Stimulated activated CD4-positive, alpha-beta T cell treated with anti-CD3 and anti-CD28 coated beads, Interleukin-4, amount 100 ng/mL, for 24 hours (primary cell): ENCODE measurements around the gene TMEM19.

Experiments used
- DNase-seq: peaks from one replicate; pipeline ENCODE4 v3.0.0-alpha.2; 2020

Gene TMEM19

GRCh38 chr12:71685914-71686657 is at the start of gene TMEM19:
Gene TMEM19 (plus strand): TSS chr12:71686082. CDS start chr12:71686681, 599 bp downstream.
- peak; percentile 79 for DNase-seq

DNA sequence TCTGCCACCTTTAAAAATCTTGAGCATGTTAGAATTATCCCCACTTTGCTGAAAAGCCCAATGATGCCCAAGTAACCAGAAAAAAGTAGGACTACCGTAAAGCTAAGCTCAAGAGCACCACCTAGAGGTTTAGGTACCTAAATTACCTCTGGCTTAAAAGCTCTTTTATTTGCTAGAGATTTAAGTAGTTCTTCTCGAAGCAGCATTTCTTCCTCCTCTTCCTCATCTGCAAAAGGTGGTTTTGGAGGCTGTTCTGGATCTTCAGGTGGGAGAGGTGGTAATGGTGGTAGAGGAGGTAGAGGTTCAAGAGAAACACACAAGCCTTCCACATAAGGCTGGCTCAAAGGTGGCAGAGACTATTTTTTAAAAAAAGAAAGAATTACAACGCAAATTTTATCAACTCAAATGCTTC is 49.2 kb upstream of the TMEM19 start:
- DNase-seq = no peak

- DNase-seq = no peak
These were observed 47.4 kb upstream of the TMEM19 start for GRCh38 chr12:71638499-71638898.

DNA sequence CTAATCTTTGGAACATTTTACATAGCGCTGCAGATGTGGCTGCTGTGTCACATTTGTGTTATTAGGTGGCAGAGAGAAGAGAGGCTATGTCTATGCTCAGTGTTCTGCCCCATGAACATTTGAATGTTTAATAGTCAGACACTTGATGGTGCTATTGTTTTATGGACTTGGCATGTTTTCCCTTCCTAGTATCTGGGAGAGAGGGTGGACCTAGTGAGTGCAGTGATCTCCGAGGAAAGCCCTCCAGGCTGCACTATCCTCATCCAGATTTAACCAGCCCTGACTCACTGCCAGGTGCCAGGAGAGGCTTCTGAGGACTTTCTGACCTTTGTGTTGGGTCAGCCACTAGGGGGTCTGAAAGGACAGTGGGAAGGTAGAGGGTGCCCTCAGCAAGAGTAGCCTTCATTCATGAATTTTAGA is 46.5 kb upstream of the TMEM19 start:
- no peak for DNase-seq

- no peak for DNase-seq
These were observed 45.6 kb upstream of the TMEM19 start for GRCh38 chr12:71640316-71640715.

- DNase-seq = no peak
These were observed 44.5 kb upstream of the TMEM19 start for GRCh38 chr12:71641390-71641789.

GRCh38 chr12:71642264-71642663 is 43.6 kb upstream of the TMEM19 start:
- no peak for DNase-seq

DNA sequence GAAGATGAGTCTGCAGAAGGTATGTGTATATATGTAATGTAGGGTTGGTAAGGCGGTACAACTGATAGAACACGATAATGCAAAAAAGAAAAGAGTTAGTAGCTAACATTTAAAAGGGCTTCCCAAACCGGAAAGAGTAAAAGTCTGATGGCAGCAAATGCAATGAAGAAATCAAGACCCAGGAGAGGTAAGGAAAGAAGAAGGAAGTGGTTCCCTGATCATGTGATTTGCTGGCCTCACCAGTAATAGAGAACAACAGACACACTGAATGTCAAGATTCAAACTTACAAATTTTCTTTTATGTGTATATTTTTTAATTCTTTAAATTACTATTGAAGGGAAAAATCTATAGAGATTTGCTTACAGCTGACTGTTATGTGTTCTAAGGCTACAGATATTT is 40.6 kb upstream of the TMEM19 start:
- DNase-seq = no peak

GRCh38 chr12:71646512-71646911 is 39.4 kb upstream of the TMEM19 start:
- no peak for DNase-seq

DNA sequence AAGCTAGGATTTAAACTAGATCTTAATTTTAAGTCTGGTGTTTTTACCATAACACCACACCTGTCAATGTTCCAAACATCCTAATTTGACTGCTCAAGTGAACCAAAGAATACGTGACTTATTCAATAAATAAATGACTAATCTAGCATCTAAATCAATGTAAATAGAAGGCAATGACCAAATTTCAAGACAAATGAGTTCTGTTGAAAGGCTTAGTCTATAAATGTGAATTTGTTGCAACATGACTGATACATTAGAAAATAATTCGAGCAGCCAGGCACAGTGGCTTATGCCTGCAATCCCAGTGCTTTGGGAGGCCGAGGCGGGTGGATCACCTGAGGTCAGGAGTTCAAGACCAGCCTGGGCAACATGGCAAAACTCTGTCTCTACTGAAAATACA is 37.3 kb upstream of the TMEM19 start:
- no peak for DNase-seq

GRCh38 chr12:71649401-71649800 is 36.5 kb upstream of the TMEM19 start:
- DNase-seq = no peak

DNA sequence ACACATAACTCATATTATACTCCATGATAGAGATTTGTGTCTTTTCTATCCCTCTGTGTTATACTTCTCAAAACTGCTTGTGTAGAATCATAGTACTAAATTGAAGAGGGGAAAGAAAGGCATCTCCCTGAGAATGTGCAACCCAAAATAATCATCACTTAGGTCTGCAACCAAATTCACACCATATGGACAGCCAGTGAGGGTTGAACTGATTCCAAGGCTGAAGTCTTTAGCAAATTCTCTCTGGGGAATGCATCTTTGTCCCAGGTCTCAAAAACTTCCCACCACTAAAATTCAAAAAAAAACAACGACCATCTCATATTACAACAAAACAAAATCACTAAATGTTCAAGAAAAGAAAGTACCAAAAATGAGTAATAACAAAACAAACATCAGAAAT is 33.2 kb upstream of the TMEM19 start:
- no peak for DNase-seq

DNA sequence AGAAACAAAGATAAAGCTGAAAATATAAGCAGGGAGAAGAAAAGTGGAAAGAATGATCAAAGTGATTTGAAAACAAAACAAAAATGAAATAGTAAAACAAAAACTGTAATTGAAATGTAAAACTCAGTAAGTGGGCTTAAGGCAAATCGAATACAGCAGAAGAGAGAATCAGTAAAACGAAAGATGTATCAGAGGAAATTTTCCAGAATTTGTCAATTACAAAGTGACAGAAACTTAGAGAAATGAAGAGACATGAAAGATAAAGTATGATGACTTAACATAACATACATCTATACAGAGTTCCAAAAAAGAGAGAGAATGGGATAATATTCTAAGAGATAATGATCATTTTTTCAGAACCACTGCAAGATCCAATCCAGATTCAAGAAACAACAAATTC is 32.7 kb upstream of the TMEM19 start:
- no peak for DNase-seq

DNA sequence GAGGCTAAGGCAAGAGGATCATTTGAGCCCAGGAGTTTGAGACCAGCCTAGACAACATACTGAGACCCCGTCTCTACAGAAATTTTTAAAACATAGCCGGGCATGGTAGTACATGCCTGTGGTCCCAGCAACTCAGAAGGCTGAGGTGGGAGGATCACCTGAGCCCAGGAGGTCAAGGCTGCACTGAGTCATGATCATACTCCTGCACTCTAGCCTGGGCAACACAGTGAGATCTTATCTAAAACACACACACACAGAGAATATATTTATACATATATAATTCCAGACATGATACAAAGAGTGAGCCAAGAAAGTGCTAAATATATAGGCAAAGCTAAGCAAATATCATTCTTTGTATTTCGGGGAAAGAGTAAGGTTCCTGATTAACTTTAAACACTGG is 31.7 kb upstream of the TMEM19 start:
- DNase-seq = no peak

- no peak for DNase-seq
These were observed 30.4 kb upstream of the TMEM19 start for GRCh38 chr12:71655495-71655894.

GRCh38 chr12:71655907-71656306 is 30.0 kb upstream of the TMEM19 start:
- no peak for DNase-seq

GRCh38 chr12:71656740-71657139 is 29.1 kb upstream of the TMEM19 start:
- DNase-seq = no peak

GRCh38 chr12:71661977-71662530 is 23.8 kb upstream of the TMEM19 start:
- DNase-seq = no peak

GRCh38 chr12:71662849-71663560 is 22.9 kb upstream of the TMEM19 start:
- peak; percentile 79 for DNase-seq

DNA sequence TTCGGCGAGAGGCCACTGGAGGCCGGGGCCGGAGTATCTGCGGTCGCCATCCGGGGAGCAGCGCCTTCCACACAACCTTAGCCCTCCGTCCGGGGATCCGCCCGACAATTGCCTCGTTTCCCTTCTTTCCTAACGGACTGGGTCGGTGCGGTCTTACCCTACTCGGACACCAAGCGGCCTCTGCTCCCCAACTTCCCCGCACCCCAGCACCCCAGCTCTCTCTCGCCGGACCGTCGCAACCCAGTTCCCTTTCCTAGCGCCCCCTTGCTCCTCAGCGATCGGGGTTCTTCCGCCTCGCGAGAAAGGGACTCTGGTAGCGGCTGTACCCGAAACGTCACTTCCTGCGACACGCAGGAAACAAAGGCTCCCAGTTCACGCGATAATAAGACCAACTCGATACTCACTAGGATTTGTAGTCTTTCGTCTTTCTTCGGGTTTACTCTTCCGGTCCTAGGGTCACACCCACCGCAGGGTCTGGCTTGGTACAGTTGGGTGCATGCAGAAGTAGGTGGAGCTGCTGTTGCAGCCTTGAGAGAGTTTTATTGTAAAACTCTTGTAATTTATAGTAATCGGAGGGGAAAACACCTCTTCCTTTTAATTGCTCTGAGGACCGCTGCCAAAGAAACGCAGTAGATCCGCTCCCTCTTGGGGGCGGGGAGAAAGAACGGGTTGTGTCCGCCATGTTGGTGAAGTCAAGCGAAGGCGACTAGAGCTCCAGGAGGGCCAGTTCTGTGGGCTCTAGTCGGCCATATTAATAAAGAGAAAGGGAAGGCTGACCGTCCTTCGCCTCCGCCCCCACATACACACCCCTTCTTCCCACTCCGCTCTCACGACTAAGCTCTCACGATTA is 22.1 kb upstream of the TMEM19 start, which contains the start of the genes THAP2 and ZFC3H1:
Gene THAP2, plus strand, starts transcription at position 741 of the 850 bp plus-strand sequence. CDS start 209 bp downstream, outside the sequence.
Gene ZFC3H1, minus strand, starts transcription at position 288 of the 850 bp plus-strand sequence. Its CDS starts 238 bp downstream, at position 50.
- DNase-seq = peak; percentile 92

DNA sequence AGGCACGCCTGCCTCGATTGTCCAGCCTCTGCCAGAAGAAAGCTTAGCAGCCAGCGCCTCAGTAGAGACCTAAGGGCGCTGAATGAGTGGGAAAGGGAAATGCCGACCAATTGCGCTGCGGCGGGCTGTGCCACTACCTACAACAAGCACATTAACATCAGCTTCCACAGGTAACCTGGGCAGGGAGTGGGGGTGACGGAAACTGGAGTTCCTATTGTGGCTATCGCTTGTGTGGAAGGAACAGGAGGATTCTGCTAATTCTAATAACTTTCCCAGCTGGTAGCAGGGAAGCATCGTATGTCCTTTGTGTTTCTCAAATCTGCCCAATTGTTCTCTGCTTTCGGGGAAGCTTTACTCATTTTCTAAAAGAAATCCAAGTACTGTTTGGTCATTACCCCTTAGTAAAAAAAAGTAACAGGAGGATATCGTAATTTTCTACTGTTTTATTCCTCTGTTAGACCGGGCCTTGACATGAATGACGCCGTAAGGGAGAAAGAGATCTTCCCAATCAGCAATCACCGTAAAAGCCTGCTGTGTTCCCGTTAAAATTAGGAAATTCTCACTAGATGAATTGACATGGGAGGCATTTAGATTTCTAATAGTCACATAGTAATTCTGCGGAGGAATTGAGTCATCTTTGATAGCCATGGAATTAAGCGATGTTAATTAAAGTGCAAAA is 21.3 kb upstream of the TMEM19 start:
- no peak for DNase-seq

GRCh38 chr12:71665090-71665463 is 20.8 kb upstream of the TMEM19 start:
- DNase-seq = no peak
